Gastrocnemius medialis (tissue), 4 donors: Measurements from ENCODE around the gene SERPINB1. TPM values are rescaled to one million over a fixed set of nuclear protein-coding genes. Genes with fewer than 3 reads are reported as not detected.

Source experiments
- ATAC-seq, 2 donors: fragments of 150-250 bp; one replicate each; pipeline ENCODE4 v1.9.1; 2016
- DNase-seq, 2 donors: peaks; one replicate each; pipeline ENCODE4 v3.0.0-alpha.2; 2019
- H3K27ac ChIP-seq, 4 donors: fragments of 200-600 bp; sonication (generic); 1 replicate in 1 of 4; 2 replicates in 3 of 4; pipeline ENCODE4 v1.5.1; 2016 to 2018; ENCODE audit warnings: mild to moderate bottlenecking in 2 of 4, moderate library complexity in 1 of 4
- H3K27me3 ChIP-seq, 3 donors: fragments of 200-600 bp; sonication (generic) in 2 of 3; 1 replicate in 1 of 3; 2 replicates in 2 of 3; pipeline versions ENCODE4 v1.5.1 to v1.6.0; 2016 to 2019; ENCODE audit warnings: mild to moderate bottlenecking in 1 of 3, moderate library complexity in 1 of 3
- H3K36me3 ChIP-seq, 2 donors: fragments of 200-600 bp; sonication (generic) in 1 of 2; one replicate each; pipeline ENCODE4 v1.5.1; 2017 to 2018
- H3K4me1 ChIP-seq, 2 donors: fragments of 200-600 bp; sonication (generic) in 1 of 2; one replicate each; pipeline ENCODE4 v1.5.1; 2016 to 2017; ENCODE audit warnings: mild to moderate bottlenecking in 2 of 2
- H3K4me3 ChIP-seq, 4 donors: fragments of 200-600 bp; sonication (generic) in 3 of 4; 1 replicate in 1 of 4; 2 replicates in 3 of 4; pipeline ENCODE4 v1.5.1; 2016 to 2019; ENCODE audit warnings: mild to moderate bottlenecking in 2 of 4
- H3K9me3 ChIP-seq, 3 donors: fragments of 200-600 bp; sonication (generic) in 2 of 3; 1 replicate in 1 of 3; 2 replicates in 2 of 3; pipeline ENCODE4 v1.5.1; 2016 to 2019
- POLR2A ChIP-seq, 2 donors: fragments of 450-650 bp; IDR thresholded peaks; one replicate each; pipeline ENCODE4 v1.6.1; 2017; ENCODE audit warnings: antibody characterized with exemption in 2 of 2, mild to moderate bottlenecking in 2 of 2, moderate library complexity in 2 of 2
- in situ Hi-C, 4 donors: fragments of 200-750 bp; cut with MboI; loops; one replicate each; pipeline versions ENCODE4 v1.15.0 to v1.8.0; 2017; ENCODE audit warnings: low sequenced_read_pairs in 4 of 4
- intact Hi-C: fragments of 100-400 bp; cut with DNase I; formaldehyde crosslinking; loops from one replicate; pipeline ENCODE4 v1.15.1; 2023; ENCODE audit warnings: low total_unique reads
- total RNA-seq, 4 donors: library from RNA; depleted of rRNA; stranded (reverse); fragments of >200 nt; gene quantifications; one replicate each; pipeline versions ENCODE4 v1.1.0 to v1.2.3, GENCODE V29; 2016
- TF ChIP-seq, protein P1 (sequence below), 5 experiments: fragments of 450-650 bp in 3 of 5; fragments of 200-600 bp in 2 of 5; sonication (generic) in 2 of 5; IDR thresholded peaks in 4 of 5; conservative IDR thresholded peaks in 1 of 5; 1 replicate in 4 of 5; 2 replicates in 1 of 5; pipeline ENCODE4 v1.5.1; 2016 to 2019; ENCODE audit warnings: antibody characterized with exemption in 5 of 5, mild to moderate bottlenecking in 3 of 5, moderate library complexity in 3 of 5

The SERPINB1 gene
- total RNA-seq, 4 donors from 2014 or later: 14.0 to 29.9 (median 24.9) TPM

DNA sequence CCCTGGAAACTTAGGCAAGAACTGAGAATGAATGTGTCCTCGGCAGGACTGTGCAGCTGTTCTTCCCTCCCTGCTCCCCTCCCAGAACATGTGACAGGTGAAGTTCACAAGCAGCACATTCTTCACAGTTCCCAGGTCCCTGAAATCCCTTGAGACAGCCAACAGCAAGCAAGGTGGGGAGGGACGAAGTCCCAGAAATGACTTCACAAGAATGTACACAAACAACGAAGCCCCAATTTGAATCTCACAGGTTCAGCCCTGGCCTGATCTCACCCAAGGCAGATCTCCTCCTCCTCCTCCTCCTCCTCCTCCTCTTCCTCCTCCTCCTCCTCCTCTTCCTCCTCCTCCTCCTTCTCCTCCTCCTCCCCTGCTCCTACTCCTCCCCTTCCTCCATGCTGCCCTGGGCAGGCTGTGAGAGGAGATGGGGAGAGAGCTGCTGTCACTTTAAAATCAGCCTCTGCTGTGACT, 44.1 kb downstream of the SERPINB1 start:
- intact Hi-C loops (no loop called here), in situ Hi-C loops (loop anchor here in 3 of 4 donors (10.0 kb wide), 1 partner anchor 47 kb away; the partner anchor contains the start of gene SERPINB1 (in 3 of the 3))
- no peak overlapping the region for H3K4me3 ChIP-seq
- no peaks in the 10 kb centered on the region for H3K36me3 ChIP-seq
- H3K9me3 ChIP-seq: no peaks in the 10 kb centered on the region
- peaks cover under 1 to 22% of the 10 kb centered on the region in 2 donors for H3K4me1 ChIP-seq
- DNase-seq (no peak), ATAC-seq (no peak)
- no peak overlapping the region for H3K27ac ChIP-seq
- no peaks in the 10 kb centered on the region for H3K27me3 ChIP-seq
- no peak for TF ChIP-seq POLR2A (IDR thresholded peaks at IDR 0.05)
- TF ChIP-seq, protein P1, sequence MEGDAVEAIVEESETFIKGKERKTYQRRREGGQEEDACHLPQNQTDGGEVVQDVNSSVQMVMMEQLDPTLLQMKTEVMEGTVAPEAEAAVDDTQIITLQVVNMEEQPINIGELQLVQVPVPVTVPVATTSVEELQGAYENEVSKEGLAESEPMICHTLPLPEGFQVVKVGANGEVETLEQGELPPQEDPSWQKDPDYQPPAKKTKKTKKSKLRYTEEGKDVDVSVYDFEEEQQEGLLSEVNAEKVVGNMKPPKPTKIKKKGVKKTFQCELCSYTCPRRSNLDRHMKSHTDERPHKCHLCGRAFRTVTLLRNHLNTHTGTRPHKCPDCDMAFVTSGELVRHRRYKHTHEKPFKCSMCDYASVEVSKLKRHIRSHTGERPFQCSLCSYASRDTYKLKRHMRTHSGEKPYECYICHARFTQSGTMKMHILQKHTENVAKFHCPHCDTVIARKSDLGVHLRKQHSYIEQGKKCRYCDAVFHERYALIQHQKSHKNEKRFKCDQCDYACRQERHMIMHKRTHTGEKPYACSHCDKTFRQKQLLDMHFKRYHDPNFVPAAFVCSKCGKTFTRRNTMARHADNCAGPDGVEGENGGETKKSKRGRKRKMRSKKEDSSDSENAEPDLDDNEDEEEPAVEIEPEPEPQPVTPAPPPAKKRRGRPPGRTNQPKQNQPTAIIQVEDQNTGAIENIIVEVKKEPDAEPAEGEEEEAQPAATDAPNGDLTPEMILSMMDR (IDR thresholded peaks at IDR 0.05 in 4 of 5, conservative IDR thresholded peaks at IDR 0.05 in 1 of 5): no peak

DNA sequence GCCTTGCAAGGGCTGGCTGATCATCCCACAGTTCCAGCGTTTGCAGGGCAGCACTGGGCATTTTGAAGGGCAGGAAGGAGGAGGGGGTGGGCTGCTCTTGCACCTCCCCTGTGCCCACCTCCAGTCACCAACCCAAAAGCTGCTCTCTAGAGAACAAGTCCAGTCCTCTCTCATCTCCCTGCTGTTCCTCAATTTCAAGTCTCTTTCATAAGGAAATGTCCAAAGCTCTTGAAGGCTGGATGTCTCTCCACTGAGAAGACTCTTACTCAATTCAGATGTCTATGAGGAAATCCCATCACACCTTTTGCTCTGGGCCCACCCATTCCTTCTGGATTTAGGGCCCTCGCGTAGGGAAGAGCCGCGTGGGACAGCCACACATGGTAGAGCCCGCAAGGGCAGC, 44.8 kb downstream of the SERPINB1 start:
- Histone ChIP-seq H3K27ac (no peak overlapping the region), H3K27me3 (no peaks in the 10 kb centered on the region), H3K9me3 (no peaks in the 10 kb centered on the region), H3K36me3 (no peaks in the 10 kb centered on the region), H3K4me3 (no peak overlapping the region), H3K4me1 (peaks cover 6 to 23% of the 10 kb centered on the region in 2 donors)
- intact Hi-C loops: no loop called here
- TF ChIP-seq, protein P1 (IDR thresholded peaks at IDR 0.05 in 4 of 5, conservative IDR thresholded peaks at IDR 0.05 in 1 of 5): no peak
- no peak for TF ChIP-seq POLR2A (IDR thresholded peaks at IDR 0.05)
- DNase-seq (no peak), ATAC-seq (no peak)
- in situ Hi-C loops: loop anchor here in 3 of 4 donors (10.0 kb wide), 1 partner anchor 48 kb away; the partner anchor contains the start of gene SERPINB1 (in 3 of the 3)

DNA sequence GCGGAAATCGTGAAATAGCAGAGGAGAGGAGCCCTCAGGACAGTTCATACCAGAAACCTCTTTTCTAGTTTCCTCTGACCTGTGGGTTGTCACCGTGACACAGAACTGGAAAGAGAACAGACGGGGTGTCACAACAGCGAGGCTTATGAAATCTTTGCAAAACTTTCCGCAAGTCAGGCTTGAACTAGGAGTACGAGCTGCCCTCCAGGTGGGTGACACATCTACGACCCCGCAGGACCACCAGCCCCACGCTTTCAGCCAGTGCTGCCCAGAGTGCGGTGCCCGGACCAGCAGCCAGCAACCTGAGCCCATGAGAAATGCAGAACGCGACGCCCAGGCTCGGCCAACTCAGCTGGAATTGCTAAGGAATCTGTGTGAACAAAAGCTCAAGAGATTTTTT, 45.7 kb downstream of the SERPINB1 start:
- Histone ChIP-seq H3K27ac (no peak overlapping the region), H3K36me3 (no peaks in the 10 kb centered on the region), H3K9me3 (no peaks in the 10 kb centered on the region), H3K27me3 (no peaks in the 10 kb centered on the region), H3K4me1 (peaks cover 15 to 32% of the 10 kb centered on the region in 2 donors), H3K4me3 (no peak overlapping the region)
- no peak for DNase-seq
- intact Hi-C loops: no loop called here
- no peak for TF ChIP-seq POLR2A (IDR thresholded peaks at IDR 0.05)
- TF ChIP-seq, protein P1 (IDR thresholded peaks at IDR 0.05 in 4 of 5, conservative IDR thresholded peaks at IDR 0.05 in 1 of 5): no peak
- in situ Hi-C loops: loop anchor here in 3 of 4 donors (10.0 kb wide), 1 partner anchor 49 kb away; the partner anchor contains the start of gene SERPINB1 (in 3 of the 3)
- ATAC-seq: no peak

DNA sequence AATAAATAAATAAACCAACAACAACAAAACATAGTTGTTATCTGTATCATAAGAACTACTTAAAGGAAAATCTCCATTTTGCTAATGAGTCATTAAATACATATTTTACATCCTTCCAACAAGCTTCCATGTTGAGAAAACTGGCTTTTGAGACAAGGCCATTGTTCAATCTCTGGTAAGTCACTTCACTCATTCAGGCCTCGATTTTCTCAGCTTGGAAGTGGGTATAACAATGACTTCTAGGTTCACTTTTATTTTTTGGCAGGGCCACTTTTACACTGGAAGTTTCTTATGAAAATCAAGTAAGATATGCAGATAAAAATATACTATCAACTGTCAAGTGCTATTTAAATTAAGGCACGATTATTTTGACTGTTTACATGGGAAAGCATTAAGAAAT, 46.5 kb downstream of the SERPINB1 start:
- H3K36me3 ChIP-seq: no peaks in the 10 kb centered on the region
- DNase-seq (no peak), ATAC-seq (no peak)
- H3K27me3 ChIP-seq: no peaks in the 10 kb centered on the region
- peaks cover 23 to 37% of the 10 kb centered on the region in 2 donors for H3K4me1 ChIP-seq
- TF ChIP-seq, protein P1 (IDR thresholded peaks at IDR 0.05 in 4 of 5, conservative IDR thresholded peaks at IDR 0.05 in 1 of 5): no peak
- no peak for TF ChIP-seq POLR2A (IDR thresholded peaks at IDR 0.05)
- in situ Hi-C loops (loop anchor here in 3 of 4 donors (10.0 kb wide), 1 partner anchor 50 kb away; the partner anchor contains the start of gene SERPINB1 (in 3 of the 3)), intact Hi-C loops (no loop called here)
- H3K27ac ChIP-seq: no peak overlapping the region
- no peak overlapping the region for H3K4me3 ChIP-seq
- no peaks in the 10 kb centered on the region for H3K9me3 ChIP-seq
